Neural cell (in vitro differentiated cells): ENCODE data around the gene PDE2A. TPM values are rescaled to one million over a fixed set of nuclear protein-coding genes. Genes with fewer than 3 reads are reported as not detected.

Experiments
- H2AFZ ChIP-seq: fragments of 200-600, 300-800 bp; sonication (generic), shearing (Covaris generic); 2 replicates; pipeline ENCODE4 v1.6.0; 2014; ENCODE audit warnings: low read depth, mild to moderate bottlenecking, antibody characterized with exemption, low read length, moderate library complexity
- H3F3A ChIP-seq: fragments of 200-600 bp; shearing (Covaris generic); 2 replicates; pipeline ENCODE4 v1.6.1; 2016; ENCODE audit warnings: mild to moderate bottlenecking, moderate library complexity, mixed read lengths, antibody characterized with exemption, low read length; ENCODE audit not compliant: insufficient read depth, poor library complexity, severe bottlenecking
- H3K27ac ChIP-seq: fragments of 200-600, 300-800 bp; sonication (generic), shearing (Covaris generic); 2 replicates; pipeline ENCODE4 v1.5.1; 2014; ENCODE audit warnings: mild to moderate bottlenecking, low read length, moderate library complexity
- H3K27me3 ChIP-seq: fragments of 300-800, 200-600 bp; sonication (generic), shearing (Covaris generic); 2 replicates; pipeline ENCODE4 v1.6.0; 2014; ENCODE audit warnings: mild to moderate bottlenecking, low read depth, low read length, moderate library complexity; ENCODE audit not compliant: insufficient read depth
- H3K36me3 ChIP-seq: fragments of 300-800, 200-600 bp; sonication (generic), shearing (Covaris generic); 2 replicates; pipeline ENCODE4 v1.5.1; 2014; ENCODE audit warnings: mild to moderate bottlenecking, antibody characterized with exemption, low read length, moderate library complexity; ENCODE audit not compliant: insufficient read depth
- H3K4me2 ChIP-seq: fragments of 300-800, 200-600 bp; sonication (generic), shearing (Covaris generic); 2 replicates; pipeline ENCODE4 v1.6.0; 2014; ENCODE audit warnings: mild to moderate bottlenecking, low read length
- H3K4me3 ChIP-seq: fragments of 300-800, 200-600 bp; sonication (generic), shearing (Covaris generic); 2 replicates; pipeline ENCODE4 v1.5.1; 2014; ENCODE audit warnings: mild to moderate bottlenecking, low read length, moderate library complexity
- H3K79me2 ChIP-seq: fragments of 200-600 bp; shearing (Covaris generic); replicated peaks from 2 replicates; pipeline ENCODE4 v1.6.0; 2014; ENCODE audit warnings: mild to moderate bottlenecking, low read length, moderate library complexity; ENCODE audit not compliant: insufficient read depth
- H3K9ac ChIP-seq: fragments of 300-800, 200-600 bp; sonication (generic), shearing (Covaris generic); 2 replicates; pipeline ENCODE4 v1.6.1; 2016; ENCODE audit warnings: mild to moderate bottlenecking, low read length, mixed read lengths
- H3K9me2 ChIP-seq: fragments of 200-600 bp; shearing (Covaris generic); 2 replicates; pipeline ENCODE4 v1.6.1; 2016; ENCODE audit warnings: mild to moderate bottlenecking, low read length, mixed read lengths; ENCODE audit not compliant: insufficient read depth
- H3K9me3 ChIP-seq: fragments of 200-600, 300-800 bp; sonication (generic), shearing (Covaris generic); 2 replicates; pipeline ENCODE4 v1.6.1; 2016; ENCODE audit warnings: mild to moderate bottlenecking, mixed run types, low read length, moderate library complexity, mixed read lengths
- H4K20me1 ChIP-seq: fragments of 200-600 bp; shearing (Covaris generic); 2 replicates; pipeline ENCODE4 v1.6.1; 2016; ENCODE audit warnings: mild to moderate bottlenecking, mixed run types; ENCODE audit not compliant: insufficient read depth
- CTCF ChIP-seq: fragments of 450-650 bp; IDR thresholded peaks from 2 replicates; pipeline ENCODE4 v1.5.1; 2014; ENCODE audit warnings: antibody characterized with exemption, mild to moderate bottlenecking, moderate library complexity; ENCODE audit not compliant: poor library complexity, severe bottlenecking
- EP300 ChIP-seq: fragments of 450-650 bp; conservative IDR thresholded peaks from 2 replicates; pipeline ENCODE4 v1.6.1; 2014; ENCODE audit warnings: antibody characterized with exemption, mild to moderate bottlenecking, moderate library complexity; ENCODE audit not compliant: poor library complexity, severe bottlenecking
- EZH2 ChIP-seq: fragments of 200-600, 300-800 bp; shearing (Covaris generic), sonication (generic); IDR thresholded peaks from 2 replicates; pipeline ENCODE4 v1.6.1; 2014; ENCODE audit warnings: antibody characterized with exemption, low read length, borderline replicate concordance, mild to moderate bottlenecking; ENCODE audit not compliant: insufficient read depth, poor library complexity, severe bottlenecking
- MXI1 ChIP-seq: fragments of 450-650 bp; conservative IDR thresholded peaks from 2 replicates; pipeline ENCODE4 v1.6.1; 2014; ENCODE audit warnings: antibody characterized with exemption, mild to moderate bottlenecking; ENCODE audit not compliant: poor library complexity, severe bottlenecking
- POLR2AphosphoS5 ChIP-seq: IDR thresholded peaks from 2 replicates; pipeline ENCODE4 v1.6.1; 2012
- RAD21 ChIP-seq: fragments of 450-650 bp; conservative IDR thresholded peaks from 2 replicates; pipeline ENCODE4 v1.6.1; 2014; ENCODE audit warnings: antibody characterized with exemption, mild to moderate bottlenecking, moderate library complexity
- REST ChIP-seq: IDR thresholded peaks from 2 replicates; pipeline ENCODE4 v1.6.1; 2012; ENCODE audit warnings: borderline replicate concordance
- SMC3 ChIP-seq: fragments of 450-650 bp; conservative IDR thresholded peaks from 2 replicates; pipeline ENCODE4 v1.6.1; 2014; ENCODE audit warnings: antibody characterized with exemption, mild to moderate bottlenecking, moderate library complexity; ENCODE audit not compliant: poor library complexity
- TAF1 ChIP-seq: IDR thresholded peaks from 2 replicates; pipeline ENCODE4 v1.6.1; 2012; ENCODE audit warnings: low read depth
- polyA plus RNA-seq: library from polyadenylated mRNA; depleted of rRNA; stranded (reverse); fragments of >200 nt; gene quantifications from 2 replicates; pipeline ENCODE4 v1.2.3, GENCODE V29; 2014

PDE2A gene
- polyA plus RNA-seq, 1 donor from 2014 or later = 11.6 TPM

- H3K79me2 ChIP-seq = no peaks in the 10 kb centered on the region
- H2AFZ ChIP-seq = no peak overlapping the region
- H4K20me1 ChIP-seq = no peaks in the 10 kb centered on the region
- no peak overlapping the region for H3K27ac ChIP-seq
- H3K27me3 ChIP-seq = no peaks in the 10 kb centered on the region
- H3K4me2 ChIP-seq = no peak overlapping the region
- no peaks in the 10 kb centered on the region for H3K9me3 ChIP-seq
- H3K4me3 ChIP-seq = no peak overlapping the region
- no peaks in the 10 kb centered on the region for H3F3A ChIP-seq
- H3K36me3 ChIP-seq = no peaks in the 10 kb centered on the region
- no peak overlapping the region for H3K9ac ChIP-seq
- no peaks in the 10 kb centered on the region for H3K9me2 ChIP-seq
- TF ChIP-seq TAF1 = no peak
- TF ChIP-seq CTCF = no peak
- TF ChIP-seq MXI1 = no peak
- no peak for TF ChIP-seq REST
- TF ChIP-seq RAD21 = no peak
- no peak for TF ChIP-seq SMC3
- TF ChIP-seq EZH2 = no peak
- TF ChIP-seq POLR2AphosphoS5 = no peak
- no peak for TF ChIP-seq EP300
Observed at GRCh38 chr11:72711141-72711540, 36.9 kb upstream of the PDE2A start.

GRCh38 chr11:72710278-72710677 is 36.1 kb upstream of the PDE2A start:
- no peaks in the 10 kb centered on the region for H3K9me2 ChIP-seq
- TF ChIP-seq EP300 (no peak), REST (no peak), SMC3 (no peak), POLR2AphosphoS5 (no peak), RAD21 (no peak), EZH2 (no peak), MXI1 (no peak), TAF1 (no peak), CTCF (no peak)
- no peaks in the 10 kb centered on the region for H3K27me3 ChIP-seq
- no peaks in the 10 kb centered on the region for H4K20me1 ChIP-seq
- H3K4me2 ChIP-seq = no peak overlapping the region
- H3K9me3 ChIP-seq = no peaks in the 10 kb centered on the region
- H3K79me2 ChIP-seq = no peaks in the 10 kb centered on the region
- H3K36me3 ChIP-seq = no peaks in the 10 kb centered on the region
- no peak overlapping the region for H3K9ac ChIP-seq
- H3K27ac ChIP-seq = no peak overlapping the region
- H3F3A ChIP-seq = no peaks in the 10 kb centered on the region
- no peak overlapping the region for H2AFZ ChIP-seq
- H3K4me3 ChIP-seq = no peak overlapping the region
